HepG2 (cell line): ENCODE data around the gene ZNF524. TPM values are rescaled to one million over a fixed set of nuclear protein-coding genes. Genes with fewer than 3 reads are reported as not detected.

Experiments used
- ARNTL ChIP-seq: sonication (generic); formaldehyde crosslinking; IDR thresholded peaks from 2 replicates; pipeline ENCODE4 v1.4.0; 2020; ENCODE audit warnings: mild to moderate bottlenecking, missing genetic modification reagents
- ASH2L ChIP-seq: fragments of 300-600, 200-600 bp; sonication (generic); IDR thresholded peaks from 2 replicates; pipeline ENCODE4 v1.7.0; 2017; ENCODE audit warnings: low read depth, mild to moderate bottlenecking, moderate library complexity, mixed read lengths, low read length; ENCODE audit not compliant: insufficient read length
- CBFB ChIP-seq: sonication (generic); formaldehyde crosslinking; IDR thresholded peaks from 2 replicates; pipeline ENCODE4 v1.4.0; 2020; ENCODE audit warnings: missing genetic modification reagents
- CBX5 ChIP-seq: sonication (generic); formaldehyde crosslinking; IDR thresholded peaks from 2 replicates; pipeline ENCODE4 v1.4.0; 2020; ENCODE audit warnings: missing genetic modification reagents, borderline replicate concordance
- EED ChIP-seq: sonication (generic); formaldehyde crosslinking; IDR thresholded peaks from 2 replicates; pipeline ENCODE4 v1.5.0; 2020; ENCODE audit warnings: mild to moderate bottlenecking, missing genetic modification reagents
- KLF13 ChIP-seq: sonication (generic); formaldehyde crosslinking; IDR thresholded peaks from 2 replicates; pipeline ENCODE4 v1.4.0; 2020; ENCODE audit warnings: mild to moderate bottlenecking, missing genetic modification reagents
- LCORL ChIP-seq, 2 experiments: fragments of 450-650 bp in 1 of 2; sonication (generic) in 1 of 2; formaldehyde crosslinking in 1 of 2; IDR thresholded peaks; 2 replicates each; pipeline versions ENCODE4 v1.5.0 to v1.6.1; 2017 to 2020; ENCODE audit warnings: antibody characterized with exemption in 1 of 2, missing genetic modification reagents in 1 of 2
- NR1H2 ChIP-seq: sonication (generic); formaldehyde crosslinking; IDR thresholded peaks from 2 replicates; pipeline ENCODE4 v1.8.1; 2022; ENCODE audit warnings: low read depth, missing genetic modification reagents, borderline replicate concordance
- RXRB ChIP-seq: IDR thresholded peaks from 2 replicates; pipeline ENCODE4 v1.6.1; 2016; ENCODE audit warnings: borderline replicate concordance, missing genetic modification reagents, missing compliant biosample characterization
- ZKSCAN1 ChIP-seq: fragments of 150-350 bp; IDR thresholded peaks from 2 replicates; pipeline ENCODE4 v1.6.1; 2014; ENCODE audit warnings: low read length
- ZNF251 ChIP-seq: sonication (generic); formaldehyde crosslinking; IDR thresholded peaks from 2 replicates; pipeline ENCODE4 v1.9.0; 2021; ENCODE audit warnings: mild to moderate bottlenecking, missing genetic modification reagents
- ZNF253 ChIP-seq: sonication (generic); formaldehyde crosslinking; IDR thresholded peaks from 2 replicates; pipeline ENCODE4 v1.8.0; 2022; ENCODE audit warnings: mild to moderate bottlenecking, missing genetic modification reagents, borderline replicate concordance
- ZNF331 ChIP-seq: sonication (generic); formaldehyde crosslinking; IDR thresholded peaks from 2 replicates; pipeline ENCODE4 v1.4.0; 2020; ENCODE audit warnings: missing genetic modification reagents
- ZNF598 ChIP-seq: sonication (generic); formaldehyde crosslinking; IDR thresholded peaks from 2 replicates; pipeline ENCODE4 v1.5.1; 2020; ENCODE audit warnings: mild to moderate bottlenecking, missing genetic modification reagents, borderline replicate concordance
- polyA plus RNA-seq, 8 experiments: library from polyadenylated mRNA; depleted of rRNA in 3 of 8; stranded (reverse) in 7 of 8; unstranded in 1 of 8; fragments of >200 nt; fragmentation: Illumina TruSeq in 4 of 8; extraction: Trizol in 4 of 8; gene quantifications; 2 replicates each; pipeline versions ENCODE4 v1.2.1 to v1.2.3, GENCODE V29; 2011 to 2016; ENCODE audit warnings: low read depth in 4 of 8, missing spikeins in 1 of 8, mixed read lengths in 1 of 8; ENCODE audit not compliant: insufficient read depth in 1 of 8
- total RNA-seq, 5 experiments: library from RNA; depleted of rRNA; stranded (reverse); fragments of >200 nt; fragmentation: Illumina TruSeq; extraction: Trizol; gene quantifications; 2 replicates each; pipeline ENCODE4 v1.2.3, GENCODE V29; 2016; ENCODE audit warnings: low read depth in 1 of 5
- TF ChIP-seq, protein P1 (sequence below): sonication (generic); formaldehyde crosslinking; IDR thresholded peaks from 2 replicates; pipeline ENCODE4 v1.4.0; 2020; ENCODE audit warnings: missing genetic modification reagents
- TF ChIP-seq, protein P2 (sequence below): sonication (generic); formaldehyde crosslinking; IDR thresholded peaks from 2 replicates; pipeline ENCODE4 v1.4.0; 2020; ENCODE audit warnings: missing genetic modification reagents
- TF ChIP-seq, protein P3 (sequence below): sonication (generic); formaldehyde crosslinking; IDR thresholded peaks from 2 replicates; pipeline ENCODE4 v1.8.1; 2023; ENCODE audit warnings: mild to moderate bottlenecking, inconsistent platforms, moderate library complexity, missing genetic modification reagents, borderline replicate concordance
- TF ChIP-seq, protein P4 (sequence below): sonication (generic); formaldehyde crosslinking; conservative IDR thresholded peaks from 2 replicates; pipeline ENCODE4 v1.4.0; 2020; ENCODE audit warnings: missing genetic modification reagents
- TF ChIP-seq, protein P5 (sequence below): sonication (generic); formaldehyde crosslinking; IDR thresholded peaks from 2 replicates; pipeline ENCODE4 v1.4.0; 2020; ENCODE audit warnings: mild to moderate bottlenecking, missing genetic modification reagents
- TF ChIP-seq, protein P6 (sequence below): sonication (generic); IDR thresholded peaks from 2 replicates; pipeline ENCODE4 v1.6.1; 2016; ENCODE audit warnings: low read depth, borderline replicate concordance

ZNF524 gene
- total and polyA plus RNA-seq, 2 of the 13 experiments (the other 11 are each of a cell fraction or from before 2014, with no cell fraction given) = 3.2 to 4.6 TPM

DNA sequence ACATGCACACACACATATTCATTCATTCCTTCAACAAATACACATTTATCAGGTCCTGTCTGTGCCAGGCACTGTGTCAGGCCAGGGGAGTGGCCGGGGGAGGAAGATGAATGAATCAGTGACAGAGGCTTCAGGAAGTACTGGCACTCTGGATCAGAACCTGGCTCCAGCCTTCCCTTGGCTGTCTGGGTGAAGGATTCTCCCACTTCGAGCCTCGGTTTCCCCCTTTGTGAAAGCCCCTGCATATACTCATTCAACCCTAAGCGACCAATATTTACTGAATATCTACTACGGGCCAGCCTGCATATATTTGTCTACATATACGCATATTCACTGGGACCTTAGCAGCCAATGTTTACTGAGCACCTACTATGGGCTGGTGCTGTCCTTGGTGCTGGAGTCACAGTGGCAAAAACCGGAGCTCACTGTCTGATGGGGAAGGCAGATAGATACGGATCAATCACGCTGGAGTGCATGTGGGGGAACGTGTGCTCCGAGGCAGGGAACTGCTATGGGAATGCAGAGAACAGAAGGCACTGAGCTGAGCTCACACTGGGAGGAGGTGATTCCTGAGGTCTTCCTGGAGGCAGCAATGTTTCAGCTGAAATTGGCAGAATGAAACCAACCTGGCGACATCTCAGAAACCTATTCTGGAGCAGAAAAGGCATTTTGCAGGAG lies 18.8 kb upstream of the ZNF524 start (continued):
- TF ChIP-seq, protein P1, sequence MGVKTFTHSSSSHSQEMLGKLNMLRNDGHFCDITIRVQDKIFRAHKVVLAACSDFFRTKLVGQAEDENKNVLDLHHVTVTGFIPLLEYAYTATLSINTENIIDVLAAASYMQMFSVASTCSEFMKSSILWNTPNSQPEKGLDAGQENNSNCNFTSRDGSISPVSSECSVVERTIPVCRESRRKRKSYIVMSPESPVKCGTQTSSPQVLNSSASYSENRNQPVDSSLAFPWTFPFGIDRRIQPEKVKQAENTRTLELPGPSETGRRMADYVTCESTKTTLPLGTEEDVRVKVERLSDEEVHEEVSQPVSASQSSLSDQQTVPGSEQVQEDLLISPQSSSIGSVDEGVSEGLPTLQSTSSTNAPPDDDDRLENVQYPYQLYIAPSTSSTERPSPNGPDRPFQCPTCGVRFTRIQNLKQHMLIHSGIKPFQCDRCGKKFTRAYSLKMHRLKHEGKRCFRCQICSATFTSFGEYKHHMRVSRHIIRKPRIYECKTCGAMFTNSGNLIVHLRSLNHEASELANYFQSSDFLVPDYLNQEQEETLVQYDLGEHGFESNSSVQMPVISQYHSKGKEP (CRISPR knock-in tag) = peak; percentile 77; the same call in 1 of the 2 replicates
- TF ChIP-seq ZNF251 (no peak), ARNTL (CRISPR knock-in tag) (0 out of 2 replicates have a peak, but pooled peaks have one; percentile 47), ASH2L (peak; percentile 5), ZNF331 (peak; percentile 62; the same call in 1 of the 2 replicates), LCORL (IDR thresholded peaks at IDR 0.05) (no peak), LCORL (CRISPR knock-in tag; IDR thresholded peaks at IDR 0.05) (no peak), RXRB (CRISPR knock-in tag) (peak; percentile 49; the same call in 1 of the 2 replicates), ZNF253 (CRISPR knock-in tag) (no peak), KLF13 (CRISPR knock-in tag) (no peak), EED (CRISPR knock-in tag) (no peak; the same call in 1 of the 2 replicates), NR1H2 (no peak), CBX5 (CRISPR knock-in tag) (no peak; the same call in 1 of the 2 replicates), ZKSCAN1 (peak; percentile 99), CBFB (CRISPR knock-in tag) (no peak), ZNF598 (no peak)
- TF ChIP-seq, protein P2, sequence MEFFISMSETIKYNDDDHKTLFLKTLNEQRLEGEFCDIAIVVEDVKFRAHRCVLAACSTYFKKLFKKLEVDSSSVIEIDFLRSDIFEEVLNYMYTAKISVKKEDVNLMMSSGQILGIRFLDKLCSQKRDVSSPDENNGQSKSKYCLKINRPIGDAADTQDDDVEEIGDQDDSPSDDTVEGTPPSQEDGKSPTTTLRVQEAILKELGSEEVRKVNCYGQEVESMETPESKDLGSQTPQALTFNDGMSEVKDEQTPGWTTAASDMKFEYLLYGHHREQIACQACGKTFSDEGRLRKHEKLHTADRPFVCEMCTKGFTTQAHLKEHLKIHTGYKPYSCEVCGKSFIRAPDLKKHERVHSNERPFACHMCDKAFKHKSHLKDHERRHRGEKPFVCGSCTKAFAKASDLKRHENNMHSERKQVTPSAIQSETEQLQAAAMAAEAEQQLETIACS (CRISPR knock-in tag) = no peak
- TF ChIP-seq, protein P3, sequence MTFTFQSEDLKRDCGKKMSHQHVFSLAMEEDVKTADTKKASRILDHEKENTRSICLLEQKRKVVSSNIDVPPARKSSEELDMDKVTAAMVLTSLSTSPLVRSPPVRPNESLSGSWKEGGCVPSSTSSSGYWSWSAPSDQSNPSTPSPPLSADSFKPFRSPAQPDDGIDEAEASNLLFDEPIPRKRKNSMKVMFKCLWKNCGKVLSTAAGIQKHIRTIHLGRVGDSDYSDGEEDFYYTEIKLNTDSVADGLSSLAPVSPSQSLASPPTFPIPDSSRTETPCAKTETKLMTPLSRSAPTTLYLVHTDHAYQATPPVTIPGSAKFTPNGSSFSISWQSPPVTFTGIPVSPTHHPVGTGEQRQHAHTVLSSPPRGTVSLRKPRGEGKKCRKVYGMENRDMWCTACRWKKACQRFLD (CRISPR knock-in tag) = no peak
- TF ChIP-seq, protein P4, sequence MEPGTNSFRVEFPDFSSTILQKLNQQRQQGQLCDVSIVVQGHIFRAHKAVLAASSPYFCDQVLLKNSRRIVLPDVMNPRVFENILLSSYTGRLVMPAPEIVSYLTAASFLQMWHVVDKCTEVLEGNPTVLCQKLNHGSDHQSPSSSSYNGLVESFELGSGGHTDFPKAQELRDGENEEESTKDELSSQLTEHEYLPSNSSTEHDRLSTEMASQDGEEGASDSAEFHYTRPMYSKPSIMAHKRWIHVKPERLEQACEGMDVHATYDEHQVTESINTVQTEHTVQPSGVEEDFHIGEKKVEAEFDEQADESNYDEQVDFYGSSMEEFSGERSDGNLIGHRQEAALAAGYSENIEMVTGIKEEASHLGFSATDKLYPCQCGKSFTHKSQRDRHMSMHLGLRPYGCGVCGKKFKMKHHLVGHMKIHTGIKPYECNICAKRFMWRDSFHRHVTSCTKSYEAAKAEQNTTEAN = no peak
- TF ChIP-seq, protein P5, sequence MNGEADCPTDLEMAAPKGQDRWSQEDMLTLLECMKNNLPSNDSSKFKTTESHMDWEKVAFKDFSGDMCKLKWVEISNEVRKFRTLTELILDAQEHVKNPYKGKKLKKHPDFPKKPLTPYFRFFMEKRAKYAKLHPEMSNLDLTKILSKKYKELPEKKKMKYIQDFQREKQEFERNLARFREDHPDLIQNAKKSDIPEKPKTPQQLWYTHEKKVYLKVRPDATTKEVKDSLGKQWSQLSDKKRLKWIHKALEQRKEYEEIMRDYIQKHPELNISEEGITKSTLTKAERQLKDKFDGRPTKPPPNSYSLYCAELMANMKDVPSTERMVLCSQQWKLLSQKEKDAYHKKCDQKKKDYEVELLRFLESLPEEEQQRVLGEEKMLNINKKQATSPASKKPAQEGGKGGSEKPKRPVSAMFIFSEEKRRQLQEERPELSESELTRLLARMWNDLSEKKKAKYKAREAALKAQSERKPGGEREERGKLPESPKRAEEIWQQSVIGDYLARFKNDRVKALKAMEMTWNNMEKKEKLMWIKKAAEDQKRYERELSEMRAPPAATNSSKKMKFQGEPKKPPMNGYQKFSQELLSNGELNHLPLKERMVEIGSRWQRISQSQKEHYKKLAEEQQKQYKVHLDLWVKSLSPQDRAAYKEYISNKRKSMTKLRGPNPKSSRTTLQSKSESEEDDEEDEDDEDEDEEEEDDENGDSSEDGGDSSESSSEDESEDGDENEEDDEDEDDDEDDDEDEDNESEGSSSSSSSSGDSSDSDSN (CRISPR knock-in tag) = no peak
- TF ChIP-seq, protein P6, sequence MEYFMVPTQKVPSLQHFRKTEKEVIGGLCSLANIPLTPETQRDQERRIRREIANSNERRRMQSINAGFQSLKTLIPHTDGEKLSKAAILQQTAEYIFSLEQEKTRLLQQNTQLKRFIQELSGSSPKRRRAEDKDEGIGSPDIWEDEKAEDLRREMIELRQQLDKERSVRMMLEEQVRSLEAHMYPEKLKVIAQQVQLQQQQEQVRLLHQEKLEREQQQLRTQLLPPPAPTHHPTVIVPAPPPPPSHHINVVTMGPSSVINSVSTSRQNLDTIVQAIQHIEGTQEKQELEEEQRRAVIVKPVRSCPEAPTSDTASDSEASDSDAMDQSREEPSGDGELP = no peak
